Measurements from ENCODE around the gene BTG2. TPM values are rescaled to one million over a fixed set of nuclear protein-coding genes. Genes with fewer than 3 reads are reported as not detected.
A peak's percentile ranks its signal among the peaks of the same experiment; 100 is the strongest.

Gene BTG2
- total RNA-seq, 3 donors from 2014 or later = 82.7 to 271 (median 102) TPM

GRCh38 chr1:203281033-203281432, 24.3 kb upstream of the BTG2 start:
- peak overlapping the region; percentile 37 to 59 for H3K27ac ChIP-seq
- no peaks in the 10 kb centered on the region for H3K27me3 ChIP-seq
- H3K9me3 ChIP-seq = no peaks in the 10 kb centered on the region
- H3K4me3 ChIP-seq = no peak overlapping the region
- TF ChIP-seq, protein P1, sequence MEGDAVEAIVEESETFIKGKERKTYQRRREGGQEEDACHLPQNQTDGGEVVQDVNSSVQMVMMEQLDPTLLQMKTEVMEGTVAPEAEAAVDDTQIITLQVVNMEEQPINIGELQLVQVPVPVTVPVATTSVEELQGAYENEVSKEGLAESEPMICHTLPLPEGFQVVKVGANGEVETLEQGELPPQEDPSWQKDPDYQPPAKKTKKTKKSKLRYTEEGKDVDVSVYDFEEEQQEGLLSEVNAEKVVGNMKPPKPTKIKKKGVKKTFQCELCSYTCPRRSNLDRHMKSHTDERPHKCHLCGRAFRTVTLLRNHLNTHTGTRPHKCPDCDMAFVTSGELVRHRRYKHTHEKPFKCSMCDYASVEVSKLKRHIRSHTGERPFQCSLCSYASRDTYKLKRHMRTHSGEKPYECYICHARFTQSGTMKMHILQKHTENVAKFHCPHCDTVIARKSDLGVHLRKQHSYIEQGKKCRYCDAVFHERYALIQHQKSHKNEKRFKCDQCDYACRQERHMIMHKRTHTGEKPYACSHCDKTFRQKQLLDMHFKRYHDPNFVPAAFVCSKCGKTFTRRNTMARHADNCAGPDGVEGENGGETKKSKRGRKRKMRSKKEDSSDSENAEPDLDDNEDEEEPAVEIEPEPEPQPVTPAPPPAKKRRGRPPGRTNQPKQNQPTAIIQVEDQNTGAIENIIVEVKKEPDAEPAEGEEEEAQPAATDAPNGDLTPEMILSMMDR (IDR thresholded peaks at IDR 0.05) = peak in 1 of 3 donors; percentile 16
- no peak for TF ChIP-seq POLR2AphosphoS5 (IDR thresholded peaks at IDR 0.05)
- intact Hi-C loops (cut with DNase I; ENCODE audit: low total_unique reads) = no loop called here
- H3K36me3 ChIP-seq = no peaks in the 10 kb centered on the region
- DNase-seq (ENCODE audit: low spot score in 2 of 2) = peak; percentile 17 to 69
- H3K4me1 ChIP-seq = peaks cover 7 to 12% of the 10 kb centered on the region in 2 donors

GRCh38 chr1:203281851-203282661, 23.3 kb upstream of the BTG2 start:
- peak in 1 of 2 donors; percentile 51 for DNase-seq (ENCODE audit: low spot score in 2 of 2)
- Histone ChIP-seq H3K4me1 (peaks cover 7 to 19% of the 10 kb centered on the region in 2 donors), H3K36me3 (no peaks in the 10 kb centered on the region), H3K27ac (peak overlapping the region; percentile 37 to 53), H3K27me3 (no peaks in the 10 kb centered on the region), H3K9me3 (no peaks in the 10 kb centered on the region), H3K4me3 (no peak overlapping the region)
- TF ChIP-seq, protein P1 (IDR thresholded peaks at IDR 0.05) = no peak
- TF ChIP-seq POLR2A (IDR thresholded peaks at IDR 0.05) = no peak
- no peak for TF ChIP-seq POLR2AphosphoS5 (IDR thresholded peaks at IDR 0.05)
- intact Hi-C loops (cut with DNase I; ENCODE audit: low total_unique reads) = no loop called here

DNA sequence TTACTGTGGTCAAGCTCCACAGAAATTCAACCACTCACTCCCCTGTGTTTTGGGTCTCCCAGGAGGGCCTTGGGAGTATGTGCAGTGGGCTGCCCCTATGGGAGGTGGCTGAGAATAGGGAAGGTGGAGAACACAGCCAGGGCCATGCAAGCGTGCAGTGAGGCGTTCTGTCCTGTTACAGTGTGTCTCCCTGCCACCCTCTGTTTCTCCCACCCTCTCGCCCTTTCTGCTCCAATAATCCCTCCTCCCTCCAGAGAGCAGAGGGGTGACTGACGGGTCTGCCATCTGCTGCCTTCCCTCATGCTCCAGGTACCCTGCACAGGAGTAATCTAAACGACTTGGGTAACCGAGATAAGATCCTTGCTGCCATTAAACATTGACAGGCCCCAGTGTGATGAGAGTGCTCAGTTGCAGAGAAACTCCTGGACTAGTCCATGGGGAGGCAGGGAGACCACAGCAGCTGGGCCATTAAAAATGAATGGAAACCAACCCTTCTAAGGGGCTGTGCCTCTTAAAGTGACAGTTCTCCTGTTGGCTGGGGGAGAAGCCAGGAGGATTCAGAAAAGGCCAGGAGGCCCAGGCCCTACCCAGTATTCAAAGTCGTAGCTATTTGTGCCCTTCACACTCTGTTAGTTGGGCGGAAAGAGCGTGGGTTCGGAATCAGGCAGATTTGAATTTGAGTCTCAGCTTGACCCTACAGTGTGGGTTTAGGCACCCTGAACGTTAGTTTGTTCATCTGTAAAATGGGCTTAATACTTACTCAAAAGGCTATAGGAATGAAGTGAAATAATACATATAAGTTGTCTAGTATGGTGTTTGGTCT, 22.4 kb upstream of the BTG2 start:
- TF ChIP-seq POLR2A (IDR thresholded peaks at IDR 0.05) (no peak), POLR2AphosphoS5 (IDR thresholded peaks at IDR 0.05) (no peak)
- TF ChIP-seq, protein P1 (IDR thresholded peaks at IDR 0.05) = no peak
- Histone ChIP-seq H3K4me3 (no peak overlapping the region), H3K4me1 (peaks cover 4 to 13% of the 10 kb centered on the region in 2 donors), H3K27ac (peak overlapping the region; percentile 37 to 53), H3K36me3 (no peaks in the 10 kb centered on the region), H3K9me3 (no peaks in the 10 kb centered on the region), H3K27me3 (no peaks in the 10 kb centered on the region)
- DNase-seq (ENCODE audit: low spot score in 2 of 2) = peak in 1 of 2 donors; percentile 30
- intact Hi-C loops (cut with DNase I; ENCODE audit: low total_unique reads) = no loop called here

GRCh38 chr1:203283597-203283996, 21.7 kb upstream of the BTG2 start:
- H3K4me3 ChIP-seq = no peak overlapping the region
- TF ChIP-seq, protein P1 (IDR thresholded peaks at IDR 0.05) = no peak
- TF ChIP-seq POLR2AphosphoS5 (IDR thresholded peaks at IDR 0.05) (no peak), POLR2A (IDR thresholded peaks at IDR 0.05) (no peak)
- intact Hi-C loops (cut with DNase I; ENCODE audit: low total_unique reads) = no loop called here

More at GRCh38 chr1:203283597-203283996, 21.7 kb upstream of the BTG2 start:
- no peak for DNase-seq (ENCODE audit: low spot score in 2 of 2)
- Histone ChIP-seq H3K36me3 (no peaks in the 10 kb centered on the region), H3K4me1 (peaks cover 3 to 7% of the 10 kb centered on the region in 2 donors), H3K27ac (no peak overlapping the region), H3K27me3 (no peaks in the 10 kb centered on the region), H3K9me3 (no peaks in the 10 kb centered on the region)

Data from breast epithelium (tissue), 4 donors.